ENCODE results near the gene EPC2.

The EPC2 gene

DNA sequence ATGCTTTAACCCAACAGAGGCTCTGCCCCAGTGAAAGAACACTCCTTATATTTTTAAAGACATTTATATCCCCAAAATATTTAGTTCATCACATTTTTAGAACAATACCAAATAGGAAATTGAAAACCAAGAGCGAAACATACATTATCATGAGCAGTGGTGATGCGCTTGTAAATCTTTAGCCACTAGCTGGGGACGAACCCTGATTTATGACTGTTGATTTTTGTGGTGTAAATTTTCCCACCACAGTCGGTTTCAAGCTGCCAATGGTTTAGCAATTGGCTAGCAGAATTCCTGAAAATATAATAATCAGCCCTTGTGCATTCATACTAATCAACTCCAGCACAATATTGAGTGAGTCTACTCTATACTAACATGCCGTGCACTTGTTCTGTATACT, 27.3 kb upstream of the EPC2 start:
- no peak overlapping the region for H3K27ac Mint-ChIP-seq
- peaks cover 17% of the 10 kb centered on the region for H3K4me1 Mint-ChIP-seq (ENCODE audit: low read depth)
- H3K27me3 Mint-ChIP-seq (ENCODE audit: low read depth), result no peaks in the 10 kb centered on the region
- H3K36me3 Mint-ChIP-seq (ENCODE audit: low read depth), result peaks cover 3% of the 10 kb centered on the region
- H3K9me3 Mint-ChIP-seq, result peaks cover 6% of the 10 kb centered on the region
- no peak overlapping the region for H3K4me3 Mint-ChIP-seq

GRCh38 chr2:148619560-148620195, 24.9 kb upstream of the EPC2 start:
- Mint-ChIP-seq H3K4me3 (no peak overlapping the region), H3K27ac (no peak overlapping the region), H3K36me3 (ENCODE audit: low read depth) (peaks cover 1% of the 10 kb centered on the region), H3K4me1 (ENCODE audit: low read depth) (peaks cover 10% of the 10 kb centered on the region), H3K9me3 (peaks cover 3% of the 10 kb centered on the region), H3K27me3 (ENCODE audit: low read depth) (peaks cover 3% of the 10 kb centered on the region)

DNA sequence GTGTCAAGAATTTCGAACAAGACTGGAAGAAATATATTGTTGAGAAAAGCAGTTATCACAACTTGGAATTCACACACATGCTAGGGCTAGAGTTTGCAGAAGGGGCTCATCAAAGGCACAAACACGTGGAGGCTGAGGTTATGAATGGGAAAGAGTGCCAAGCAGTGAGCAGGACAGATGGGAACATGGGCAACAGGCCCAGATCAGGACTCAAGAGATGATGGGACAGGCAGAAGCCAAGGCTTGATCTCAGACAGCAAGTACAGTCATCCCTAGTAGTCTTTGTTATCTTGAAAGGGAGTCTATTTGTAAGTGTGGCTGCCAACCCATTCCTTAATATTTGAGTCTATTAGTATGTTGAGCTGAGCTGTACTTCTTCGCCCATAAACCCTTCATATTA, 22.2 kb upstream of the EPC2 start:
- H3K9me3 Mint-ChIP-seq, result peaks cover 3% of the 10 kb centered on the region
- no peak overlapping the region for H3K27ac Mint-ChIP-seq
- no peaks in the 10 kb centered on the region for H3K4me1 Mint-ChIP-seq (ENCODE audit: low read depth)
- no peak overlapping the region for H3K4me3 Mint-ChIP-seq
- H3K27me3 Mint-ChIP-seq (ENCODE audit: low read depth), result peaks cover 15% of the 10 kb centered on the region
- H3K36me3 Mint-ChIP-seq (ENCODE audit: low read depth), result peaks cover 1% of the 10 kb centered on the region

DNA sequence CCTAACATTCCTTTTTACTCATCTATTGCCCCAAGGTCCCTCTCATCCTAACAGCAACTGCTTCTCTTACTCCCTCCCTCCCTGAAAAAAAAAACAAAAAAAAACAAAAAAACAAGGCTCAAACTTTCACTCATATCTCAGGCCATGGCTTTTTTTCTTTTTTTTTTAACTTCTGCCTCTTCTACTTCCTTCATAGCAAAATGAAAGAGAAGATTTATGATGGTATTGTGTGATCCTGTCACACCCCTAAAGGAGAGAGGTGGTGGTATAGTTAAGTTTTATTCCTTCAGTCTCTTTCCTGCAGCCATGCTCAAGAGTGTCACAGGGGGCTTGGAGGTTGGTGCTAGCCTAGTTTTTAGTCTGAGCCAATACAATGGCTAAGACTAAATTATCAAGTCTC, 21.5 kb upstream of the EPC2 start:
- no peak overlapping the region for H3K4me3 Mint-ChIP-seq
- peaks cover 1% of the 10 kb centered on the region for H3K36me3 Mint-ChIP-seq (ENCODE audit: low read depth)
- no peak overlapping the region for H3K27ac Mint-ChIP-seq
- peaks cover 15% of the 10 kb centered on the region for H3K27me3 Mint-ChIP-seq (ENCODE audit: low read depth)
- H3K4me1 Mint-ChIP-seq (ENCODE audit: low read depth), result no peaks in the 10 kb centered on the region
- H3K9me3 Mint-ChIP-seq, result peaks cover 3% of the 10 kb centered on the region

DNA sequence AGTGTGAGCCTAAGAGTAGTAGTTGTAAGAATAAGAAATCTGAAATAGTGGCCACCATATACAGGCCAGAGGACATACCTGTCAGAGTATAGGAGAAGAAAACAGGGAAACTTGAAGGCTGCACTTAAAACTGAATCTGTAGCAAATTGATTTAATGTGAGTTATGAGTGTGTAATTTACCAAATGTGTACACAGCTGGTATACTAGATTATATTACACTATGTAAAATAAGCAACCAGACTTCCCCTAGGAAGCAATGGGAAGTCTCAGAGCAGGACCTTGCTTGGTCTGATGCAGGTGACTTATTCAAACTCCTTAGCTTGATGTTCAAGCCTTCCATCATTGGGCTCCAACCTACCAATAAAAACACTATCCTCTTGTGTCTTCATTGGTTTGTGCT, 17.3 kb upstream of the EPC2 start:
- H3K27ac Mint-ChIP-seq, result no peak overlapping the region
- H3K27me3 Mint-ChIP-seq (ENCODE audit: low read depth), result peaks cover 21% of the 10 kb centered on the region
- H3K9me3 Mint-ChIP-seq, result no peaks in the 10 kb centered on the region
- H3K4me3 Mint-ChIP-seq, result no peak overlapping the region
- no peaks in the 10 kb centered on the region for H3K4me1 Mint-ChIP-seq (ENCODE audit: low read depth)
- H3K36me3 Mint-ChIP-seq (ENCODE audit: low read depth), result no peaks in the 10 kb centered on the region

- H3K27ac Mint-ChIP-seq, result no peak overlapping the region
- no peak overlapping the region for H3K4me3 Mint-ChIP-seq
- H3K4me1 Mint-ChIP-seq (ENCODE audit: low read depth), result no peaks in the 10 kb centered on the region
- no peaks in the 10 kb centered on the region for H3K9me3 Mint-ChIP-seq
- no peaks in the 10 kb centered on the region for H3K36me3 Mint-ChIP-seq (ENCODE audit: low read depth)
- H3K27me3 Mint-ChIP-seq (ENCODE audit: low read depth), result peaks cover 28% of the 10 kb centered on the region
Measured at GRCh38 chr2:148634749-148635148, 9.8 kb upstream of the EPC2 start.

- Mint-ChIP-seq H3K9me3 (no peaks in the 10 kb centered on the region), H3K4me3 (no peak overlapping the region), H3K4me1 (ENCODE audit: low read depth) (peaks cover 8% of the 10 kb centered on the region), H3K27ac (no peak overlapping the region), H3K36me3 (ENCODE audit: low read depth) (no peaks in the 10 kb centered on the region), H3K27me3 (ENCODE audit: low read depth) (peaks cover 34% of the 10 kb centered on the region)
Measured at GRCh38 chr2:148638543-148638942, 6.0 kb upstream of the EPC2 start.

GRCh38 chr2:148640767-148641166, 3.8 kb upstream of the EPC2 start:
- peaks cover 13% of the 10 kb centered on the region for H3K4me1 Mint-ChIP-seq (ENCODE audit: low read depth)
- no peak overlapping the region for H3K4me3 Mint-ChIP-seq
- H3K36me3 Mint-ChIP-seq (ENCODE audit: low read depth), result no peaks in the 10 kb centered on the region
- no peak overlapping the region for H3K27ac Mint-ChIP-seq
- H3K27me3 Mint-ChIP-seq (ENCODE audit: low read depth), result peaks cover 35% of the 10 kb centered on the region
- H3K9me3 Mint-ChIP-seq, result no peaks in the 10 kb centered on the region

DNA sequence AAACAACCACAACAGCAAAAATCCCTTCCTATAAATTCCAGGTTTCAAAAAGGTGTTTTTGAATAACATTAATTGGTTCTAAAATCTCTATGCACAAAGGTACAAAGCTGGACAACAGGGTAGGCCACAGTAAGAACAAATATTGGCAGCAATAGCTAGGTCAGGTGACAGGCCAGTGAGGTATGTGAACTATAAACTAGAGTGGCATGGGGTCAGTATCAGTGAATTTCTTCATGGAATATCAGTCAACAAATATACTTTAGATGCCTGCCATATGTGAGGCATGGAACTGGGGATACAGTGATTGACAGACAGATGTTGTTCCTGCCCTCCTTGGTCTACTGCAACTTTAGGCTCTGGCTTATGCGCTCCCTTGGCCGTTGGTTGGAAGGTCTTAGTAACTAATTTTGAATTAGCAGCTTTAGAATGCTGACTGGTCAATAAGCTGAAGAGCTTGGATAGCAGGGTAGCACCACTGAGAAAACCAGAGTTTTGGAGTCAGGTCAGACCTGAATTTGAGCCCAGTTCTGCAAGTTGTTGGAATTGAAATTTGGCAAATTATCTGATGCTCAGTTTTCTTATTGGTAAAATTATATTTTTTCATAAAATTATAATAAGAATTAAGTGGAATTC, 2.3 kb upstream of the EPC2 start:
- H3K4me1 Mint-ChIP-seq (ENCODE audit: low read depth), result peaks cover 17% of the 10 kb centered on the region
- H3K27ac Mint-ChIP-seq, result no peak overlapping the region
- H3K4me3 Mint-ChIP-seq, result no peak overlapping the region
- H3K36me3 Mint-ChIP-seq (ENCODE audit: low read depth), result peaks cover 4% of the 10 kb centered on the region
- H3K9me3 Mint-ChIP-seq, result no peaks in the 10 kb centered on the region
- peaks cover 35% of the 10 kb centered on the region for H3K27me3 Mint-ChIP-seq (ENCODE audit: low read depth)

GRCh38 chr2:148642891-148643416, 1.6 kb upstream of the EPC2 start:
- Mint-ChIP-seq H3K9me3 (no peaks in the 10 kb centered on the region), H3K36me3 (ENCODE audit: low read depth) (peaks cover 4% of the 10 kb centered on the region), H3K4me1 (ENCODE audit: low read depth) (peaks cover 19% of the 10 kb centered on the region), H3K4me3 (peak overlapping the region; percentile 53), H3K27me3 (ENCODE audit: low read depth) (peaks cover 35% of the 10 kb centered on the region), H3K27ac (no peak overlapping the region)

GRCh38 chr2:148643421-148643820, 1.1 kb upstream of the EPC2 start:
- peaks cover 33% of the 10 kb centered on the region for H3K27me3 Mint-ChIP-seq (ENCODE audit: low read depth)
- peak overlapping the region; percentile 93 for H3K4me3 Mint-ChIP-seq
- H3K36me3 Mint-ChIP-seq (ENCODE audit: low read depth), result peaks cover 4% of the 10 kb centered on the region
- peak overlapping the region; percentile 87 for H3K27ac Mint-ChIP-seq
- H3K9me3 Mint-ChIP-seq, result no peaks in the 10 kb centered on the region
- H3K4me1 Mint-ChIP-seq (ENCODE audit: low read depth), result peaks cover 21% of the 10 kb centered on the region

- Mint-ChIP-seq H3K4me1 (ENCODE audit: low read depth) (peaks cover 26% of the 10 kb centered on the region), H3K27ac (peak overlapping the region; percentile 97), H3K27me3 (ENCODE audit: low read depth) (peaks cover 24% of the 10 kb centered on the region), H3K9me3 (no peaks in the 10 kb centered on the region), H3K4me3 (peak overlapping the region; percentile 96), H3K36me3 (ENCODE audit: low read depth) (peaks cover 9% of the 10 kb centered on the region)
Measured at GRCh38 chr2:148644883-148645538, 460 bp downstream of the EPC2 start.

DNA sequence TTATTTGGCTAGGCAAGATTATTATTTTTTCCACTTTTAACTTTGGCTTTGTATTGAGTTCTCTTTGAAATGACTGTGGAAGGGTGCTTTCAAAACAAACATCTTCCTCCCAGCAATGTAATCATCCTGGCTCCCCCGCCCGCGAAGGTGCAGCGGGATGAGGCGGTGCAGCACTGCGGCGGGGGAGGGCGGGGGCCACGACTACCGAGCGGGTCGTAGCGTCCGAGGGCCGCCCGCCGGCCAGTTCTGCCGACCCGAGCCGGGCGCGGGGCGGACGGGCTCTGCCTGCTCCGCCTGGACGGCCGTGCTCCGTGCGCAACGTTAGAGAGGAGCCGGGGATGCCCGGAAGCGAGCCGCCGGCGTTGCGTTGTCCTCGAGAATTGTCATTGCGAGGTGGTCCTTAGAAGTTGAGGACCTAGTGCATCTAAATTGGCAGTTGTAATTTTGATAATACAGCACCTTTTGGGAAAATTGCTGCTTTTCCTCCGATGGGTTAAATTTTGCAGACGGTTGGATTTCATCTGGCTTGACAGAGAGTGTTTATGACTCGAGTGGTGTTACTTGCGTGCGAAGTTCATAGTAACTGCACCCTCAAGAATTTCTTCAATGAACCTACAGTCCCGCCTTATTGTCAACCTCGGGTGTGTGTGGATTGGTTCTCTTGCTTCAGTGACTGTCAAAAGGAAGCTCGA, 1.1 kb downstream of the EPC2 start:
- peaks cover 22% of the 10 kb centered on the region for H3K27me3 Mint-ChIP-seq (ENCODE audit: low read depth)
- H3K36me3 Mint-ChIP-seq (ENCODE audit: low read depth), result peaks cover 9% of the 10 kb centered on the region
- H3K9me3 Mint-ChIP-seq, result no peaks in the 10 kb centered on the region
- H3K4me3 Mint-ChIP-seq, result peak overlapping the region; percentile 96
- peaks cover 28% of the 10 kb centered on the region for H3K4me1 Mint-ChIP-seq (ENCODE audit: low read depth)
- peak overlapping the region; percentile 97 for H3K27ac Mint-ChIP-seq

- Mint-ChIP-seq H3K4me3 (peak overlapping the region; percentile 96), H3K4me1 (ENCODE audit: low read depth) (peaks cover 34% of the 10 kb centered on the region), H3K36me3 (ENCODE audit: low read depth) (peaks cover 9% of the 10 kb centered on the region), H3K27ac (peak overlapping the region; percentile 94), H3K27me3 (ENCODE audit: low read depth) (peaks cover 17% of the 10 kb centered on the region), H3K9me3 (no peaks in the 10 kb centered on the region)
Measured at GRCh38 chr2:148646231-148646559, 1.6 kb downstream of the EPC2 start.

Measured in T-helper 1 cell treated with Interleukin-12 subunit alpha and Interleukin-12 subunit beta and Interleukin-4 antibody, amounts not matched to agents 30 μg/mL and 1 μg/mL, for 36 hours (primary cell).